Measurements from ENCODE around the gene ARHGAP9.

ARHGAP9 gene

GRCh38 chr12:57471661-57472060 lies 8.0 kb downstream of the ARHGAP9 start:
- no peak for DNase-seq

- DNase-seq, result no peak
Measured at GRCh38 chr12:57470970-57471656, 8.6 kb downstream of the ARHGAP9 start.

- no peak for DNase-seq
Measured at GRCh38 chr12:57470286-57470969, 9.2 kb downstream of the ARHGAP9 start.

GRCh38 chr12:57469296-57470164 lies 10.1 kb downstream of the ARHGAP9 start:
- DNase-seq, result no peak

- no peak for DNase-seq
Measured at GRCh38 chr12:57467915-57468314, 11.8 kb downstream of the ARHGAP9 start.

GRCh38 chr12:57467212-57467874 lies 12.3 kb downstream of the ARHGAP9 start:
- DNase-seq, result no peak

GRCh38 chr12:57465747-57466505 lies 13.7 kb downstream of the ARHGAP9 start:
- no peak for DNase-seq

GRCh38 chr12:57465030-57465746 lies 14.5 kb downstream of the ARHGAP9 start:
- no peak for DNase-seq

- DNase-seq, result no peak
Measured at GRCh38 chr12:57464569-57464968, 15.1 kb downstream of the ARHGAP9 start.

- no peak for DNase-seq
Measured at GRCh38 chr12:57462912-57463253, 16.8 kb downstream of the ARHGAP9 start.

- peak; percentile 83 to 90 (median 86) for DNase-seq
Measured at GRCh38 chr12:57462251-57462911, 17.3 kb downstream of the ARHGAP9 start.

GRCh38 chr12:57461917-57462250 lies 17.8 kb downstream of the ARHGAP9 start:
- peak; percentile 22 to 26 (median 26) for DNase-seq

GRCh38 chr12:57461276-57461916 lies 18.3 kb downstream of the ARHGAP9 start:
- peak; percentile 28 to 62 (median 34) for DNase-seq

GRCh38 chr12:57460841-57461275 lies 18.8 kb downstream of the ARHGAP9 start:
- DNase-seq, result no peak

- DNase-seq, result no peak
Measured at GRCh38 chr12:57460468-57460784, 19.2 kb downstream of the ARHGAP9 start.

GRCh38 chr12:57459750-57460467 lies 19.8 kb downstream of the ARHGAP9 start, which contains the start of gene GLI1:
Gene GLI1 (plus strand): TSS chr12:57459785. CDS start chr12:57463692, 3,907 bp downstream.
- DNase-seq, result no peak

- peak; percentile 96 to 97 (median 96) for DNase-seq
Measured at GRCh38 chr12:57459055-57459749, 20.5 kb downstream of the ARHGAP9 start.

GRCh38 chr12:57458665-57459054 lies 21.0 kb downstream of the ARHGAP9 start:
- DNase-seq, result no peak
